GM18507 (cell line): ENCODE measurements around the gene SLC9C1.

Experiments
- DNase-seq: peaks from one replicate; pipeline ENCODE4 v3.0.0; 2011; ENCODE audit warnings: low read depth; ENCODE audit not compliant: insufficient read length; ENCODE audit errors: extremely low spot score
- FAIRE-seq: peaks from 2 replicates; lab custom pipeline; 2011; peaks lifted over from hg19 to GRCh38; lab: Jason Lieb, UNC

Gene SLC9C1

DNA sequence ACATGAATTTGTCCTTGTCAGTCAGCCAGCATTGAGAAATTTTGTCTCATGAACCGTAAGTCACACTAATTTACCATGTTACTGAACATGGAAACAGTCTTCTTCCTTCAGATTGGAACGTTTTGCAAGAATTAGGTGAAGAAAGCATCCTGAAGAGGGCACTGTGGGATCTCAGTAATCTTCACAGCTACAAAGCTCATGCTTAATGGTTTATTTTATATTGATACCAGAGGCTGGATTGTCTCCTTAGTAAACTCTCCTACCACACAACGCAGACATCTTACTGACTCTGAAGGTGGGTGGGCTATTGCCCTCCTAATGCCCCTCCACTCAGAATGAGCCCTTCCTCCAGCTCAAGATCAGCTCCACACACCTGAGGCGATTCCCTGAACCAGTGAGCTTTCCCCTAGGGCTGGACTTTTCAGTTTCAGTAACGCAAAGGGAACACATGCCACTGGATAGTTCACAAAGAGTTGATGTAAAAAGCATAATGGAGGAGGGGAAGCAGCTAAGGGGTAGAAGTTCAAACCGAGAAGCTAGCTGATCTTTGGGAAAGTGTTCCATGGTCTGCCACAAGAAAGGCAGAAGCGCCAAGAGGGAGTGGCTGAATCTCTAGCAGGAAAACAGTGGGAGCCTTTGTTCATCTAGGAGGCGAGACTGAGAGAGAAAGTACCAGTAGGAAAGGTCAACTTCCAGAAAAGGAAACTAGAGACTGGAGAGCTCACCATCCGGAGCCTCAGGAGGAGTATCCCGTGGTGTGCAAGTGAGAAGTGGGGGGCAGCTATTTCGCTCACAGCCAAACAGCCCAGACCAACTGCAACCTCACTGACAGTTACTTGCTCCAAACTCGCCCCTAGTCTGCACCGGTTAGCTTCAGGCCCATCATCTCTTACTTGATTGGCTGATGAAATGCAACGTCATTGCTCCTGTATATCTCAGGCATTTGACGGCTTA lies at the start of gene SLC9C1:
TSS of gene SLC9C1 (minus strand) at position 849 of the 954 bp plus-strand sequence. CDS start 7,425 bp downstream, outside the sequence.
- DNase-seq, result no peak
- peak; percentile 91 for FAIRE-seq

DNA sequence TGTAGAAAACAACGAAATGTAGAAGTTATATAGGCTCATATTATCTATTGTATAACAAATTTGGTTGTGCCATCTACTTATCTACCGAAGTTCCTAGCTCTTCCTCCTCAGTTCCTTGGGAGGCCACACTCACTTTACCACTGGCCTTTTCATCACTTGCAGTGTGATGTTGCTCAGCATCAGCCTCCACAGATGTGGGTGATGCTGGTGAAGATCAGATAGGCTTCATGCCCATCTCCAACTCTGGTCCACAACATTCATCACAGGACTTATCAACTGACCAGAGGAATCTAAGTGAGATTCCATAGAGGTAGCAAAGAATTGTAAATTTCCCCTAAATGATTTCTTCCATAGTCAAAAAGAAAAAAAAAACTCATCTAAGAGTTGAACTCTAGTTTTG lies 47.4 kb upstream of the SLC9C1 start:
- FAIRE-seq (no peak), DNase-seq (no peak)

DNA sequence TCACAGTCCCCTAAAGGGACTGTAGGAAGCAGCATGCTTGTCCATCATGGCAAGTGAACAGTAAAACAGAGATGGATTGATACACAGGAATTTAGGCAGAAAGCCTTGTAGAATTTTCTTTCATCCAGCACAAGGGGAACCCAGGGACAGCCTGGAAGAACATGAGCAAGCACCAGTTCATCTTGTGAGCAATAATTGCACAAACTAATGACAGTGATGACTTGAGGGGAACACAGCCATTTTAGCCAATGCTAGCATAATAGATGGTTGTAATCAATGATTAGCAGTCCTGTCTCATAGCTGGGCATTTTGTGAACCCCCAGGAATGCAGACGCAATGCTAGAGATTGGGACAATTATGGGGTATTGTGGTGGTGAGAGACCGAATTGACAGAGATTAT lies 45.6 kb upstream of the SLC9C1 start:
- no peak for FAIRE-seq
- DNase-seq, result no peak

DNA sequence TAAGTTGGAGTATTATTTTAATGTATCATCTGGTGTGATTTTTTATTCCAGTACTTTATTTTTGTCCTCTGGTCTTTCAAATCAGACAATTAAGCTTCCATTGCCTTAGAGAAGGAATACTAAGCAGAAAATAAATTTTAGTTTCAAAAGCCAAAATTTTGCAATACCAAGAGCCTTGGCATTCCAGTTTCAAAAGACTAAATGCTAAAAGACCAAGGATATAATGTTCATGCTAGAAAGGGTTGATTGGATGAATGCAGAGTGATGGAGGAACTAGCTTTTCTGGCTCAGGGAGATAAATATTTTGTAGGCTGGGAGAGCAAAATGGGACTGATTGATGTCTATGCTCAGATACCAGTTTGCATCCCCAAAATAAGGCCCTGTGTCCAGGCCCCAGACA lies 45.1 kb upstream of the SLC9C1 start:
- no peak for DNase-seq
- no peak for FAIRE-seq

DNA sequence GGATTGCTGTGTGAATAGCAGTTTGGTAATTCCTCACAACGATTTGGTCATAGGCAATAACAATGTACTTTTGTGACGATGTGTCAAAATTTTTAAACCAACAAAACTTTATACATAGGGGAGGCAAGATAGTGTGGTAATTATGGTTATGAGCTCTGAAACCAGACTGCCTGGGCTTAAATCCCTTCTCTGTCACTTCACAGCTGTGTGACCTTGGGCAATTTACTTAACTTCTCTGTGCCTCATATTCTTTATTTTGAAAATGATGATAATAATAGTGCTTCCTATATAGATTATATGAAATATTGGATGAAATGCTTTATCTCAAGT lies 44.7 kb upstream of the SLC9C1 start:
- FAIRE-seq (no peak), DNase-seq (no peak)

DNA sequence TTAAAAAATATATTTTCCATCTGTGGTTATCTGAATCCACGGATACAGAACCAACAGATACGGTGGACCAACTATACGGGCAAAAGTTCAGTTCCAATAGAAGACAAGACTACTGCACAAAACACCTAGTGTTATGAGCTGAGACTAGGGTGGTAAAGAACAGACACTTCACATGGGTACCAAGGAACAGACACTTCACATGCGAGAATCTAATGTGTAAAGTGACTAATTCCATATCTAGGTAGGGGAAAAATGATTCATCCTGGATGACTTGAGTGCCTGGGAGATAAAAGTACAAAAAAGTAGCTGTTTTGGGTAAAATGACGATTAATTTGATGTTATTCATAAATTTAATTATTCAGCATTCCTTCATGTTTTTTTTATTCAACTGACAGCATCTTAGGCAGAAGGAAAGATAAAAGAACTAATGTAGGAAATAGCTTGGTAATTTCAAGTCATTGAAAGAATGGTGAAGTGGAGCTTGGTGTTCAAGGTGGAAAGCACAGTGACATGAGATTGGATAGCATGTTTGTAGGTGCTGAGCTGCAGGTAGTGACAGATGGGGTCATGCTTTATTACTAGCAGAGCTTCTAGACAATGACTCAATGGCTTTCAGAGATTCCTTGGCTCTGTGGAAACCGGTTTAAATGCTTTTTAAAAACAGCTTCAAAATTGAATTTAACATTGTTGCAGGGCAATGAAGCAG lies 44.2 kb upstream of the SLC9C1 start:
- FAIRE-seq (peak; percentile 33), DNase-seq (no peak)

DNA sequence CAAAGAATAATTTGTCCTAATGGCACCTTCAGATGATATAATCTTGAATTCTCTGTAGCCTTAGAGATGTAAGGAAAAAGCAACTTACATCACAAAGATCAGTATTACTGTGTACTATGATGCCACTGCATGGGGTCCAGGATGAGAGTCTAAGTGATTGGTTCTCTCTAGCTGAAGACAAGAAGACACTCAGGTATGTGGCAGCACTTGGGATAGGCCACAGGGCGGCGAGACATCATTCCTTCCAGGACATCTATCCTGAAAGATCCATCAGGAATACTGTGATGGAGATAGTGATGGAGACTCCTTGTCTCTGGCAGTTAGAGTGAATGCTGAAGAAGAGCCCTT lies 41.4 kb upstream of the SLC9C1 start:
- FAIRE-seq, result no peak
- DNase-seq, result no peak

DNA sequence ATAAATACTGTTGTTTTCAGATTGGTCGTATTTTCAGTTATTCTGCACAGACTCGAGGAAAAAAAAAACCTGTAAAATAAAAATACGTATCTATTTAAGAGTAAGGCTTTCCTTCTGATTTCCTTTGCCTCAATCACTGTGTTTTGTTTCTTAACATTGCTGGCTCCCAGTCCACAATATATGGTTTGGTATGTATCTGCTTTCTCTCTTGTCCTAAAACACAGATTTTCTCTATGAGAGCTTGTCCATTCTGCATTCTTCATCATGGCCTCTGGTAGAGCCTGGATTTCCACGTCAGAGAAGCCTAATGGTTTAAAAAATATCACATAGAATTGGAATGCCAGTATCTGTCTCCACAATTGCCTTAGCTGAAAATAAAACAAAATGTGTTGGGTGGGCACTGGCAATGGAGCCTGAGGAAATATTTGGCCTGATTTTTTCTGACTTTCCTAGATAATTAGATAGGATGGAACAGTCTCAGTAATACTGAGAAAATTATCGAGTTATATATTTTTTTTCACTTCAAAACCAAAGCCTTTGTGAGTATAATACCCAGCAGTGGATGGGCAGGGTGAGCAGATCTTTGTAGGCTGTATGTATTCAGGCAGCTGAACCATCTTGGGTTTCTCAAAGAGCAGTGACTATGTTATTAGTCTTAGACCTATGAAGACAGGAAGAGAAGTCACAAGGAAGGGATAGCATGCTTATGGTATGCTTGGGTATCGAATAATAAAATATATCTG lies 40.8 kb upstream of the SLC9C1 start:
- DNase-seq, result no peak
- no peak for FAIRE-seq

DNA sequence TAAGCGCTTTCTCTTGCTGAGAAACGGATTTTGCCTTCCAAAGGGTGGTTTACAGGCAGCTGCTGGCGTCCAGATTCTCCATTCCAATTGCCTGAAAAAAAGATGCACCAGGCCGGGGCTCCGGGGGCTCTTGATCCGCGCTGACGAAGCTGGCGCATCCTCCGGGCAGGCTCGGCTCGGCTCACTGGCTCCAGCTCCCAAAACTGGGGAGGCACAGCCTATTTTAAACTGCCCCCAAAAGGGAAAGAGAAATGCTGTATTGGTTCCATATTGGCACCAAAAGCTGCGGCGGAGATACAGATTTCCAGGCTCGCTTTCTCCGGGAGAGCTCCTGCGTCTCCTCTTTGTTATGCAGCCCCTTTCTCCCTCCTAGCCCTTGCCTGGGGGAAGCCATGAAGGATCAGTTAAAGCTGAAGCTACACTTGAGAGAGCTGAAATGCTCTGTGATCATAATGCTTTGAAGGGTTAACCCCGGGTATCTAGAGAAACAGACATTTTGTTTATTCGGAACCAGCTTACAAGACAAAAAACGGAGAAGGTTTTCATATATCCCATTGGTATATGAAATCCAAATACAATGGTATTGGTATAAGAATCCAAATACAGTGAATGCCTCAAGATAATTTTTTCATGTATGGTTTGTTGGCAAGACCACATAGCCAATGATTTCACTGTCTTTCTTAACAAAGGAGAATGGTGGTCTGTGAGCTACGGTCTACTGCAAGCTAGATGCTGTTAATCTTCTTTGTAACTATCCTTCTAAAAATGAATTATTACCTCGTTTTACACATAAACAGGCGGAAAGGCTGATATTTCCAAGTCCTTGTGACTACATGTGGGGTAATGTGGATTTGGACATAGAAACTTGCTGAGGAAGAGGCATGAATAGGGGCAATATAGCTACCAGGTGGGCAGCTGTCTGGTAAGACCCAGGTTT lies 39.6 kb upstream of the SLC9C1 start:
- no peak for DNase-seq

DNA sequence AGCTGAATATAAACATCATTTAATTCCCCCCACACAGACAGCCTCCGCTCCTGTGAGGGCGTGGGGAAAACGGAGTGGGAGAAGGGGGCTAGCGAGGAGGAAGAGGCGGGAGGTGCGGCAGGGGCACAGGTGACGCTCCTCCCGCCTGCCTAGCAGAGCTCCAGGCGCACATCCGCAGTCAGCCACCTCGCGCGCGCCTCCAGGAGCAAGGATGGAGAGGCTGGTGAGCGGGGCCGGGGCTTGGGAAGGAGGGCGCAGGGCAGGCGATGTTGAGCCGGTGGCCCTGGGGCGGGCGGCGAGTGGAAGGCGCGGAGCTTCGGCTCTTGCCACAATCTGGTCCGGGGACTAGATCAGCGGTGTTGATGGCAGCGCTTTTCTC lies 39.0 kb upstream of the SLC9C1 start, which contains the start of gene CD200:
TSS of gene CD200 (plus strand) at position 155 of the 379 bp plus-strand sequence. CDS start at position 212, 57 bp downstream.
- FAIRE-seq (peak; percentile 55), DNase-seq (peak; percentile 8)

More for the DNA sequence above, 39.6 kb upstream of the SLC9C1 start:
- no peak for FAIRE-seq

DNA sequence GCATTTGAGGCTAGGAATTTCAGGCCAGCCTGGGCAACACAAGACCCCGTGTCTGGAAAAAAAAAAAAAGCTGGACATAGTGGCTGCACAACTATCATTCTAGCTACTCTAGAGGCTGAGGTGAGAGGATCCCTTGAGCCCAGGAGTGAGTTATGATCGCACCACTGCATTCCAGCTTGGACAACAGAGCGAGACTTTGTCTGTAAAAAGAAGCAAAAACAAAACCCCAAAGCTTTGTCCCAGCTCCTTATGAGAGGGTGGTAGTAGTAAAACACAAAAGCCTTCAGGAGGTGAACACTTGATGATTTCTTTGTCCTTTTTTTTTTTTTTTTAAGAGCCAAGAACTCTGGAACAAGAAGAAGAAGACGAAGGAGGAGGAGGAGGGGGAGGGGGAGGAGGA lies 37.8 kb upstream of the SLC9C1 start:
- no peak for DNase-seq

DNA sequence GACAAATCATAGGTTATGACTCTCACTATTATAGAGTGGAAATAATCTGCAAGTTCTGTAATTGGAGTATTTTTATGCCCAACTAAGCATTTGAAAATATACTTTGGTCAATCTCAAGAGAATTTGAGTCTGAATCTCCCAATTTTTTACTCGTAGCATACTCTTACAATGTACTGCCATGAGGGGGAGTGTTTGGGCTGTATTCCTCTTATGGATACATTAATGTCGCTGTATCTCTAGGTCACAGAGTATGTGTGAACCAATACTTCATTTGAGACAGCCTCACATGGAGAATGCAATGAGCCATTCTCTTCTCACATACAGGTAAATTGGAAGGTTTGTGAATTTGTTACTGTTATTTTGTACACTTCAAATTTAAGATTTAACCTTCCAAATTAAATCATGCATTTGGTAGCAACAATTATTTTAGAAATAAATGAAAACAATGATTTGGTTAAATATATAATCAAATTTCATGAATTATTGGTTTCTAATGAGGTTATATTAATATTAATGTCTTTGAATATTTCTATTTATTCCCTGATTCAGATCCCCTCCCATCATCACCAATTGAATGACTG lies 33.4 kb upstream of the SLC9C1 start:
- peak; percentile 93 for FAIRE-seq
- DNase-seq, result peak; percentile 37

More for the DNA sequence above, 37.8 kb upstream of the SLC9C1 start:
- no peak for FAIRE-seq

DNA sequence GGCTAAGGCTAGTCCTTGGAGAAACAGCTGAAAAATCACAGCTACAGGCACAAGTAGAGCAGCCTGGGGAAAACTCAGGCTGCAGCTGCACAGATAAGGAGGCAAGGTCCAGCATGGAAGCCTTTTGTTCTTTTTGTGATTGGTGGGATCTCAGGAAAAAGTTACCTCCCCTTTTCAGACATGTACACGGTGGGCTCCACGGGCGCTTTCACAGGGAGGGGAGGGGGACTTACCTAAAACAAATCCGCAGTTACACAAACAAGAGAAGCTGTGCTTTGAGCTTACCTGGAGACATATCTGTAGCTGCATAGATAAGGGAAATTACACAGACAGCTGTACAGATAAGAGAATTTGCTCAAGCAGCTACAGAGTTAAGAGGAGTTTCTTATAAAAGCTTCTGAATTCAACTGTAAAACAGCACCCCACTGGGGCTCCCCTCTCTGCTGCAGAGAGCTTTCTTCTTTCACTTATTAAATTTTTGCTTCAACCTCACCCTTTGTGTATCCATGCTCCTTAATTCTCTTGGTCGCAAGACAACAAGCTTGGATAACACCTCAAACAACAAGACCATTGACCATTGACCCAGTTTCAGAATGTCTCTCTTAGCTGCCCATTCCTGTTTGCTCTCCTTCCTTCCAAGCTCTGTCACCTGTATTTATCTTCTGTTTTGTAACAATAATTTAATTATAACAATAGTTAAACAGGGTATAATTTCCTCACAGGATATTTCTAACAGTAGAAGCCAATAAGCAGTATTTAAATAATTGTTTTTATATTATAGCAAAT lies 28.0 kb upstream of the SLC9C1 start:
- no peak for DNase-seq
- FAIRE-seq, result no peak

DNA sequence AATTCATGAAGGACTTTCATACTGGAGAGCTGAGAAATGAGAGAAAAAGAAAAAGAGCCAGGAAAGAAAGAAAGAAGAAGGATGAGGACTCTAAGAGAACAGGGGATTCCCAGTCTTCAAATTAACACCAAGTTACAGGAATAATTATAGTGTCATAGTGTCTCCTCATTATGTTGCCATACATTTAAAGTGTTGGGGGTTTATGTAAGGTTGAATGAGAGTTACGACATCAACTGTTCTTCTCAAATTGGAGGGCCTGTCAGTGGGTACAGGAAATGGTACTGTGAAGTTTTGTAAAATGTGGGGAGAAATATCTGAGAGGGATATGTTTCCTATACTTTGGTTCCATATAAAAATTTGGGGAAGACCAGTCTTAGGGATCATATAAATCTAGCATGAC lies 26.7 kb upstream of the SLC9C1 start:
- FAIRE-seq, result no peak

DNA sequence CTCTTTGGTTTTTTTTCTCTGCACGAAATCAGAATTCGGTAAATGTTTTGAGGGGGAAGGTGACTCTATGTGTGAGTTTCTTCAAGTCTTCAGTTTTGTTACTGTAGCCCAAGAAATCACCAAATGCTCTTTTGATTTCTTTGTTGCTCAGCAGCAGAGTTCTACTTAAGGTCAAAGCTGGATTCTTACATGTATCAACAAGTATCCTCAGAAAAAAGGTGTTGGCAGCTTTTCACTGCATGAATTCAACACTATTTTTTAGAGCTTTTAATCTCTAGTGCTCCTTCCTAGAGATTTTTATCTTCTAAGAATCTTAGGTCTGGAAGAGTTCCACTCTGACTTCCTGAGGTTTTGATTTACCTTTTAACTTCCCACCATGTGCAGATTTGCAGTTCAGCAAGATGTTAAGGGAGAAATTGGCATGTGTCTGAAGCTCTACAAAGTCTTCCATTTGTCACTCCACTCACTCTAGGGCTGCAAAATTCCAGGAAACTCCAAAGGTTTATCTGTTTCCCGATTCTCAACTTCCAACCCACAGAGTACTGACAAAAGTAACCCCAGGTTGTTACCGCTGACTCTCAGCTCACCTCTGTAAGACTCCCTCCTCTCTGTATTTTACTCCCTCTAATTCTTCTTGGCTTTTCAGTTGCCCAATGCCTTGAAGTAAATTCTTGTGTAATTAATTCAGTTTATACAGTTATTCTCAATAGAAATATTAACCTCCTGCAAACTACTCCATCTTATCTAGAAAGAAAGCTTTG lies 25.7 kb upstream of the SLC9C1 start:
- FAIRE-seq (no peak), DNase-seq (no peak)

More for the DNA sequence above, 26.7 kb upstream of the SLC9C1 start:
- DNase-seq, result no peak

DNA sequence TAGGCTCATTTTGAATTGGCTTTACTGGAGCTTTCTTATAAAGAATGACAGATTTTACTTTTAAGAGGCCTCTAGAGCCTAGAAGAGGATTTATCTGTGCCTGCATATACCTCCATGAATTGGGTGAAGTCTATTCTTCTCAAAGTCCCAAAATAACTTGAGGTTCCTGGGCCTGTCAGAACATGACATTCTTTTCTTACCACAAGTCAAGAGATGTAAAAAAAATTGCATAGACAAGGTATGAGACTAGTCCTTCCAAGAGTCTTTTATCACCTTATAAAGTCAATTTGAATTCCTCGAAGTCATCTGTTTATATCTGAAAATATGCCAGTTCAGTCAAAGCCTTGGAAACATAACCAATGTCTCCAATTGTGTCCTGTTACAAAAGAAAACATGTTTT lies 21.8 kb upstream of the SLC9C1 start:
- no peak for FAIRE-seq
- DNase-seq, result no peak

DNA sequence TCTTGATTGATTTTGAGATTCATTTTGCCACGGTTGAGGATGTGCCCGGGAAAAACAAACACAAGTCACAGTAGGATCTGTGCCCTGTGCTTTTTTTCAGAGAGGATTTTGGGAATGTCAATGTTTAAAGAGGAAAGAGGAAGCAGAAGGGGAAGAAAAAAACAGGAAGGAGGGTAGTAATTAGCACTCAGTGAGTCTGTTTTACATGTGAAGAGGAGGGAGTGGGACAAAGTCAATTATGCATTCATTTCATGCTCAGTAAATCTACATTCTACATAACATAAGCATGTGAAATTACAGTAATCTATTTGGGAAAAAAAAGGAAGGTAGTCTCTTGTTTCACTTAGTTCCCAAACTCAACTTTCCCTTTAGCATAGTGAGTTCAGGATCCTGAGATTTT lies 20.6 kb upstream of the SLC9C1 start:
- DNase-seq (no peak), FAIRE-seq (no peak)
